BJ (cell line): Measurements from ENCODE around the gene ITGA5. TPM values are rescaled to one million over a fixed set of nuclear protein-coding genes. Genes with fewer than 3 reads are reported as not detected.

ENCODE experiments used
- CTCF ChIA-PET: fragments of 350-600 bp; formaldehyde crosslinking; extraction: SDS; loops from one replicate; lab custom pipeline; 2021; ENCODE audit warnings: antibody characterized with exemption, inconsistent platforms; lab: Yijun Ruan, JAX
- POLR2A ChIA-PET: fragments of 300-600 bp; sonication (Branson Sonifier 250); formaldehyde crosslinking; extraction: SDS; loops from one replicate; lab custom pipeline; 2021; ENCODE audit warnings: antibody characterized with exemption; lab: Charles Lee
- DNase-seq: peaks from one replicate; pipeline ENCODE4 v3.0.0-alpha.2; 2011; ENCODE audit warnings: low read depth
- H3K27me3 ChIP-seq: 2 replicates; pipeline ENCODE4 v1.6.0; 2011; ENCODE audit warnings: low read length; ENCODE audit not compliant: control insufficient read depth, insufficient read depth
- H3K36me3 ChIP-seq: 2 replicates; pipeline ENCODE4 v1.5.1; 2011; ENCODE audit warnings: low read length; ENCODE audit not compliant: control insufficient read depth, insufficient read depth
- H3K4me3 ChIP-seq: 2 replicates; pipeline ENCODE4 v1.5.1; 2011; ENCODE audit warnings: low read depth, mild to moderate bottlenecking, control low read depth, low read length
- CTCF ChIP-seq: IDR thresholded peaks from 2 replicates; pipeline ENCODE4 v1.5.1; 2011; ENCODE audit warnings: low read depth, mild to moderate bottlenecking, control low read depth, inconsistent platforms, low read length, moderate library complexity; ENCODE audit not compliant: insufficient read depth
- polyA minus RNA-seq: library from RNA; depleted of rRNA, polyadenylated mRNA; stranded (reverse); fragments of >200 nt; gene quantifications from 2 replicates; pipeline ENCODE4 v1.2.3, GENCODE V29; 2011; rRNA and poly(A)+ RNA removed
- polyA plus RNA-seq: library from polyadenylated mRNA; depleted of rRNA; stranded (reverse); fragments of >200 nt; gene quantifications from 2 replicates; pipeline ENCODE4 v1.2.3, GENCODE V29; 2011; rRNA removed

ITGA5 gene
- polyA plus RNA-seq (170 and 375 TPM in 2 replicates), polyA minus RNA-seq (199 and 236 TPM in 2 replicates)

- CTCF ChIA-PET, result interaction anchor here (0.6 to 11.8 kb wide), 10 partner anchors 8 to 253 kb away, joined by 3 to 209 read pairs (median 6); no protein-coding TSS in a partner anchor
- no peak for TF ChIP-seq CTCF
- no peak for DNase-seq
Measured at GRCh38 chr12:54419088-54419887, at the start of gene ITGA5. Gene ITGA5, minus strand, starts transcription at chr12:54419266. Its CDS starts 68 bp downstream, at chr12:54419198.

DNA sequence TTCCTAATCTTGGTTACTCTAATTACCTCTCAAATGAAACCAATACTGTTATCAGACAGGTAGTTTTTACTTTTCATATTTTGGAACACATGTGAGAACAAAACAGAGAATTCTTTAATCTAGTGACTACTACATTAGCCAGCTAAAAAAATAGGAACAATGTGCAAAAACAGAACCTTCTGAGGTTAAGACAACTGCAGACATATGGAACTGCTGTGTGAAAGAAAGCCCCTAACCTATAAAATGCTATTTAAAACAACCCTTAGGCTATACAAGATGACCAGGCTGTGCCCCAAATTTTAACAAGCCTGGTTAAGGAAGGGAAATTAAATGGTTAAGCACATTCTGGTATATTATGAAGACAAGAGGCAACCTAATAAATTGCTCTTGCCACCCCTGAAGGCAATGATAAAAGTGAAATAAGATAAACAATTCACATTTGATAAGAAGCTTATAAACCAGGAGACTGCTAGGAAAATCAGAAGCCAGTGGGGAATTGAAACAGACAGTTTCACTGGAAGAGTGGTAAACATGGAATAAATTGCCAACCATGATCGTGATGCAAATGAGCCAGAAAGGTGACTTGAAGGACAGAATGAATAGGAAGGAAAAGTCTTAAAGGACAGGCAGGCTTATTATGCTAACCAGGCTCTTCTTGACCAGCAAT lies 46.9 kb upstream of the ITGA5 start:
- CTCF ChIA-PET, result interaction anchor here (1.3 to 3.1 kb wide), 3 partner anchors 12 to 26 kb away, joined by 4 to 8 read pairs (median 6); no protein-coding TSS in a partner anchor
- no peak for DNase-seq
- TF ChIP-seq CTCF, result no peak
- Histone ChIP-seq H3K4me3 (no peak overlapping the region), H3K27me3 (peaks cover 13% of the 10 kb centered on the region), H3K36me3 (no peaks in the 10 kb centered on the region)
- POLR2A ChIA-PET, result no interaction called here

More at GRCh38 chr12:54419088-54419887, at the start of gene ITGA5:
- POLR2A ChIA-PET, result no interaction called here
- peaks cover 2% of the 10 kb centered on the region; the same call in 1 of the 2 replicates for H3K36me3 ChIP-seq
- H3K27me3 ChIP-seq, result no peaks in the 10 kb centered on the region
- peak within 1 kb of the TSS; percentile 95 for H3K4me3 ChIP-seq

DNA sequence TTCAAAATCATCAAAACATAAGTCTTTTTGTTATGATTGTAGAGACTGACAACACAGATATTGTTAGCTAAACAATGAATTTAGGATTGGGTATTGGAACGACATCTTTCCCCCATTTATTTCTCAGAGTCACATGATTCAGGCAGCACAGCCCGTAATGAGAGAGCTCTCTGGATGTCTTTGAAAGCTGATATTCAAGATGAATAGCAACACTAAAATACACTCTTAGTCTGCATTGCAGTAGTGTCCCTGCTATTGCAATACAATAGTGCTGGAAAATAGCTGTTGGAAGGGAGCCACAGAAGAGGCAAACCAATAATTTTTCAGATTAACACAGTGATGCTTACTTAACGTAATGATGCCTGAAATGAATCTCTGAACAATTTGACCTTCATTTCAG lies 44.4 kb upstream of the ITGA5 start:
- no peak for TF ChIP-seq CTCF
- Histone ChIP-seq H3K4me3 (no peak overlapping the region), H3K27me3 (peaks cover 16% of the 10 kb centered on the region), H3K36me3 (no peaks in the 10 kb centered on the region)
- CTCF ChIA-PET, result interaction anchor here (1.0 to 2.7 kb wide), 4 partner anchors 8 to 64 kb away, joined by 3 to 10 read pairs (median 4); no protein-coding TSS in a partner anchor
- DNase-seq, result no peak
- POLR2A ChIA-PET, result no interaction called here

DNA sequence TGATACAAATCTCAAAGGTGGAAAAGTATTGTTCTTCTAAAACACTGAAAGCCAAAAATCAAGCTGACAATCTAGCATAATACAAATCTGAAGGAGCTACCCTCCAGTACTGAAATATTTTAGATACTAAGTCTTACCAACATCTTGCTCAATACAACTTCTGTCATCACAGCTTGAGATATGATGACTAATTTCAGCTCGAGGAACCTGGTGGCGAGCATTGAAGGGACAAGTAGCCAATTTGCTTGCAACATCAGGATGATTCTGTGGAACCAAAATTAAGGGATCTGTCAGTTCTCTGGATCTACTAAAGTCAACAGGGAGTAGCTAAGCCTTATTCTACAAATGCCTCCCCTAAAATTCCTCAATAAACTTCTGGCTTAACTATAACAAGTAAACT lies 44.0 kb upstream of the ITGA5 start:
- DNase-seq, result peak; percentile 44
- ChIA-PET POLR2A (no interaction called here), CTCF (interaction anchor here (1.0 to 2.7 kb wide), 4 partner anchors 9 to 84 kb away, joined by 3 to 10 read pairs (median 4); no protein-coding TSS in a partner anchor)
- no peak for TF ChIP-seq CTCF
- Histone ChIP-seq H3K36me3 (no peaks in the 10 kb centered on the region), H3K4me3 (no peak overlapping the region), H3K27me3 (peaks cover 16% of the 10 kb centered on the region)
